Tibial nerve (tissue), 4 donors: ENCODE measurements around the gene MCF2L2.

Experiments used
- CTCF ChIP-seq, 5 experiments: fragments of 200-600 bp in 3 of 5; fragments of 450-650 bp in 2 of 5; sonication (generic) in 3 of 5; IDR thresholded peaks; one replicate each; pipeline ENCODE4 v1.5.1; 2016 to 2019; ENCODE audit warnings: antibody characterized with exemption in 5 of 5, mild to moderate bottlenecking in 3 of 5, moderate library complexity in 2 of 5
- EP300 ChIP-seq, 2 donors: sonication (generic); formaldehyde crosslinking; IDR thresholded peaks; one replicate each; pipeline ENCODE4 v1.6.1; 2017; ENCODE audit warnings: antibody characterized with exemption in 2 of 2, mild to moderate bottlenecking in 1 of 2

GRCh38 chr3:183293966-183294365 lies 134.5 kb downstream of the MCF2L2 start:
- TF ChIP-seq CTCF (IDR thresholded peaks at IDR 0.05) (no peak), EP300 (IDR thresholded peaks at IDR 0.05) (no peak)
